ENCODE results near the gene RORB.

The RORB gene

DNA sequence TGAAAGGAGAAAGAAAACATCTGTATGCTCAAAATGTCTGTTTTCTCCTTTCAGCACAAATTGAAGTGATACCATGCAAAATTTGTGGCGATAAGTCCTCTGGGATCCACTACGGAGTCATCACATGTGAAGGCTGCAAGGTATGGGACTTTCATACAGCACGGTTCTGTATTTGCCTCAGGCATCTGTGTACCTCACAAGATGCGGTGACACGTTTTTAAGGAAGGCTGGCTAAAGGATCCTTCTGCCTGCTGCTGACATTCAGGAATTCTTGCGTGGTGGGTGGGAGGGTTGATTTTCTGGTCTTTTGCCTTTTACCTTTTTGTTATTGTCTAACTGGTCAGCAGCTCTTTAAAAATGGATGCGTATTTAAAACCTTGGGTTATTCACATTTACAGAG, 133.1 kb downstream of the RORB start:
- Histone ChIP-seq H3K36me3 (ENCODE audit: control insufficient read depth, insufficient read depth, low read length) (no peaks in the 10 kb centered on the region), H3K9me3 (ENCODE audit: control insufficient read depth, low read length) (no peaks in the 10 kb centered on the region), H3K9ac (ENCODE audit: low read length) (no peak overlapping the region), H3K4me1 (ENCODE audit: control insufficient read depth, insufficient read depth, low read length) (no peaks in the 10 kb centered on the region), H3K27me3 (ENCODE audit: control insufficient read depth, insufficient read depth, low read length) (no peaks in the 10 kb centered on the region), H3K4me3 (ENCODE audit: low read length) (no peak overlapping the region)

DNA sequence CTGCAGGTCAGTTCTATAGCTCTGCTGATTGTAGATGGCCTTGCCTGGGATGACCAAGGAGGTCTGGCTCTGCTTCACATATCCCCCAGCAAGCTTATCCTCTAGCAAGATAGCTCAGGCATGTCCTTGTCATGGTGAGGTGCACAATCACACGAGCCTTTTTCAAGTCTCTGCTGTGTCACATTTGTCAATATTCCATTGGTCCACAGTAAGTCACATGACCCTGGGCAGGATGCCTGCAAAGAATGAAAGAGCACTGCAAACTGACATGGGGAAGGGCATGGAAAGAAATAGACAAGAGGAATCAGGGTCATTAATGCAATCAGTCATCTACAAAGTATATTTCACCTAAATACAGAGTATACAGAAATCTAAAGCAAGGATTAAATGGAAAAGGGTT, 142.0 kb downstream of the RORB start:
- Histone ChIP-seq H3K27me3 (ENCODE audit: control insufficient read depth, insufficient read depth, low read length) (peaks cover 3% of the 10 kb centered on the region), H3K9me3 (ENCODE audit: control insufficient read depth, low read length) (no peaks in the 10 kb centered on the region), H3K4me3 (ENCODE audit: low read length) (no peak overlapping the region), H3K4me1 (ENCODE audit: control insufficient read depth, insufficient read depth, low read length) (no peaks in the 10 kb centered on the region), H3K36me3 (ENCODE audit: control insufficient read depth, insufficient read depth, low read length) (no peaks in the 10 kb centered on the region), H3K9ac (ENCODE audit: low read length) (no peak overlapping the region)

DNA sequence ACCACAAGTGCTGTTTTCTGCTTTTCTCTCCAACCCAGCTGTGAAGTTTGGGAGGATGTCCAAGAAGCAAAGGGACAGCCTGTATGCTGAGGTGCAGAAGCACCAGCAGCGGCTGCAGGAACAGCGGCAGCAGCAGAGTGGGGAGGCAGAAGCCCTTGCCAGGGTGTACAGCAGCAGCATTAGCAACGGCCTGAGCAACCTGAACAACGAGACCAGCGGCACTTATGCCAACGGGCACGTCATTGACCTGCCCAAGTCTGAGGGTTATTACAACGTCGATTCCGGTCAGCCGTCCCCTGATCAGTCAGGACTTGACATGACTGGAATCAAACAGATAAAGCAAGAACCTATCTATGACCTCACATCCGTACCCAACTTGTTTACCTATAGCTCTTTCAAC, 145.2 kb downstream of the RORB start:
- H3K36me3 ChIP-seq (ENCODE audit: control insufficient read depth, insufficient read depth, low read length) = no peaks in the 10 kb centered on the region
- no peak overlapping the region for H3K4me3 ChIP-seq (ENCODE audit: low read length)
- H3K9ac ChIP-seq (ENCODE audit: low read length) = no peak overlapping the region
- no peaks in the 10 kb centered on the region for H3K9me3 ChIP-seq (ENCODE audit: control insufficient read depth, low read length)
- peaks cover 3% of the 10 kb centered on the region for H3K27me3 ChIP-seq (ENCODE audit: control insufficient read depth, insufficient read depth, low read length)
- no peaks in the 10 kb centered on the region for H3K4me1 ChIP-seq (ENCODE audit: control insufficient read depth, insufficient read depth, low read length)

DNA sequence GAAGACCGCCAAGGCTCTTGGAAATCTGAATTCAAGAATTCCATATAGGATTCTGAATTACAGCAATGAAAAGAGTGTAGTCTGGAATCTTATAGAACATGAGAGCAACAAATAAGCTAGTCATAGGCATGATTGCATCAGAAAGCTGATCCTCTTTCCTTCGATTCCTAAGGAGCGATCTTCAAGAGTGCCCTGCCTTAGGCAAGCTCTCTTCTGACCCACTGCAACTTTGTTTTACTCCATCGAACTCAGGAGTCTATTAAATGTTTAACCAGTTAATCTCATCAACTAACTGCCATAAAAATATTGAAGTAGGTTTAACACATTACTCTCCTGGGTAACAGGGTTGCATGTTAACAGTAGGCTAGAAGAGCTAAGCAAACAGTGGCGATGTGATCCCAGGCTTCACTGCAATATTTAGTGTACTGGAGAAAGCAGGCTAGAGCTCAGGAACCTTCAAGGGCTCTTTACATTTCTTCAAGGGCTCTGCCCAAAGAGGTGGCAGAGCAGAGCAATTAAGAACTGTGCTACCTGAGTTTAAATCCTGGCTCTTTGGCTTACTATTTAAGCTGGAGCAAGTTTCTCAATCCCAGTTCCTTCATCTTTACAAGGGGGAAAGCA, 146.3 kb downstream of the RORB start:
- H3K27me3 ChIP-seq (ENCODE audit: control insufficient read depth, insufficient read depth, low read length) = peaks cover 3% of the 10 kb centered on the region
- no peak overlapping the region for H3K4me3 ChIP-seq (ENCODE audit: low read length)

DNA sequence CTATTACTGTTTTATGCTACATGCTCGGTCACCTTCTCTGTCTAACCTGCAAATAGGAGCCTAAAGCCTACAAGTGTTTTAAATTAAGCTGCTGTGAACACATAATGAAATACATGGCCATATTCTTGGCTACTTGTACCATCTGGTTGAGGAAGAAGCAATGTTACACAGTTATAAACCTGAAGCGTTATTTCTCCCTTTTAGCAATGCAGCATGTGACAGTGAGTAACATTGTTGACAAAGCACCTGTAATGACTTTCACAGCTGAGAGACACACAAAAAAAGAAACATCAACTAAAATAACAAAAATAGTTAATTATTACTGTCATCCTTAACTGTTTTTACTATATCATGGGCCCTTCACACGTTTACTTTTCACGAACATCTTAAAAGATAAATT, 146.9 kb downstream of the RORB start:
- no peak overlapping the region for H3K9ac ChIP-seq (ENCODE audit: low read length)

More for the DNA sequence above, 146.3 kb downstream of the RORB start:
- Histone ChIP-seq H3K9ac (ENCODE audit: low read length) (no peak overlapping the region), H3K9me3 (ENCODE audit: control insufficient read depth, low read length) (no peaks in the 10 kb centered on the region), H3K36me3 (ENCODE audit: control insufficient read depth, insufficient read depth, low read length) (no peaks in the 10 kb centered on the region), H3K4me1 (ENCODE audit: control insufficient read depth, insufficient read depth, low read length) (no peaks in the 10 kb centered on the region)

DNA sequence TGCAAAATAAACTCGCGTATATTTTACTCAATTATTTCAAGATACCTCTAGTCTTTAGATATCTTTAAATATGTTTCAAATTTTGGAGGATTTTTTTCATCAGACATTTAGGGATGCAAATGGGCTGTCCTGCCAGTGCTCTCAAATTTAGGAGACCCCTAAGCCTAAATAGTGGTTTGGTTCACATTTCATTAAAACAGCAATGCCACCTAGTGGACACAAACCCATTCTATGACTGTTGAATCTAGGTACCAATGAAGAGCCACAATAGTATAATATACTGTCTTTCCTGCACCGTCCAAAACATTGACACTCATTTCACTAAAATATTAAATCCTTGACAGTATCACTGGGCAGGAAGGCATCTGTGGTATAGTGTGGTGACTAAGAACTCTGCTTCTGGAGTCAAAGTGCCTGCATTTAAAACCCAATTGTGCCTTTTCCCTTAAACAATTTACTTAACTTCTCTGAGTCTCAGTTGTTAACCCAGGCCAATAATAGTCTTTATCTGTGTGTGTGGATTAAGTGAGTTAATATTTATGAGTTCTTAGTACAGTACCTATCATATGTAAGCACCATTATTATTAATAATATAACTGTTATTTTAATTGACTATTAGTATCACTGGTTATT, 148.0 kb downstream of the RORB start:
- H3K4me3 ChIP-seq (ENCODE audit: low read length) = no peak overlapping the region
- no peaks in the 10 kb centered on the region for H3K27me3 ChIP-seq (ENCODE audit: control insufficient read depth, insufficient read depth, low read length)
- no peaks in the 10 kb centered on the region for H3K36me3 ChIP-seq (ENCODE audit: control insufficient read depth, insufficient read depth, low read length)
- no peaks in the 10 kb centered on the region for H3K4me1 ChIP-seq (ENCODE audit: control insufficient read depth, insufficient read depth, low read length)
- no peak overlapping the region for H3K9ac ChIP-seq (ENCODE audit: low read length)
- no peaks in the 10 kb centered on the region for H3K9me3 ChIP-seq (ENCODE audit: control insufficient read depth, low read length)

More for the DNA sequence above, 146.9 kb downstream of the RORB start:
- no peak overlapping the region for H3K4me3 ChIP-seq (ENCODE audit: low read length)
- peaks cover 1% of the 10 kb centered on the region for H3K27me3 ChIP-seq (ENCODE audit: control insufficient read depth, insufficient read depth, low read length)
- H3K4me1 ChIP-seq (ENCODE audit: control insufficient read depth, insufficient read depth, low read length) = no peaks in the 10 kb centered on the region
- H3K36me3 ChIP-seq (ENCODE audit: control insufficient read depth, insufficient read depth, low read length) = no peaks in the 10 kb centered on the region
- no peaks in the 10 kb centered on the region for H3K9me3 ChIP-seq (ENCODE audit: control insufficient read depth, low read length)

DNA sequence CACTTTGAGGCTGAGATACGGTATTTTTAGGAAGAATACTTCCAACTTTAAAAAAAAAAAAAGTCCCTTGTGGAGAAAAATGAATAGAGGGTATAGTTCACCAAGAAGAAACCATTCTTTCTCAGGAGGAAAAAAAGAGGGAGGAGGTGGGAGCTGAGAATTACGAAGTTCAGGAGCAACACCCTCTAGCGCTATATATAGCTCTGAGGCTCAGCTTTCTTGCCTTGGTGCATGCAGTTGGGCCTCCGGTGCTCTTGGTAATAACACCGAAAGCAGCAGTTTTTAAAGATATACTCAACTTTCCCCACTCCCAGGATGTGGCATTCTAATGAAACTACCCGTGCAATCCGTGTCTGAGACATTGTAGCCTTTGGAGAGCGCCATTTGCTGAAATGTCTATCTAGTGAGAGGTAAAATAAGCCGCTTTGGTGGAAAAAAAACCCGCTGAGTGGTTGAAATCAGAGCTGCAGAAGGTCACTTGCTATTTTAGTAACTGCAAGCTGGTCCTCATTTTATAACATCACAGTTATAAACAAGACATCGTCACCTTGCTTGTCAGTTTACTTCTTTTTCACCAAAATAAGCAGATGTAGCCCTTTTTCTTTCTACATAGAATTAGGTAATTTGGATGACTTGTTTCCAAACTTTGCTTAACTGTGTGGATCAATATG, 156.4 kb downstream of the RORB start:
- H3K4me1 ChIP-seq (ENCODE audit: control insufficient read depth, insufficient read depth, low read length) = no peaks in the 10 kb centered on the region
- H3K36me3 ChIP-seq (ENCODE audit: control insufficient read depth, insufficient read depth, low read length) = no peaks in the 10 kb centered on the region
- no peaks in the 10 kb centered on the region for H3K27me3 ChIP-seq (ENCODE audit: control insufficient read depth, insufficient read depth, low read length)
- H3K9ac ChIP-seq (ENCODE audit: low read length) = no peak overlapping the region
- no peak overlapping the region for H3K4me3 ChIP-seq (ENCODE audit: low read length)
- H3K9me3 ChIP-seq (ENCODE audit: control insufficient read depth, low read length) = no peaks in the 10 kb centered on the region

DNA sequence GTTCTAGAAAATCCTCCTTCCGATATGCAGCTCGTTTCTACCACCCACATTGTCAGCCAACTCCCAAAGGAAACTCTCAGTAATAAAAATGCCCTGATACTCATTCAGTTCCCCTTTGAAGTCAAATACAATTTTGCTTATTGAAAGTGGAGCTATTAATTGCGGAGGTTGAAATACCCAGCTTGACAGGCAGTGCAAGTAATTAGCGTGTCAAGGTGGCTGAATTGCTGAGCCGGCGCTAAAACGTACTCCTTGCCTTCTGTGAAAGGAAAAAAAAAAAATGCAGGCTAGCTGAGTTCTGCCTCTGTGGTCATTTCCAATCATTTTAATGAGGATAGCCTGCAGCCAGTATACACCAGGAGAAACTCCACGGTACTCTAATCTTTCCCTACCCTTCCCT, 165.5 kb downstream of the RORB start:
- H3K27me3 ChIP-seq (ENCODE audit: control insufficient read depth, insufficient read depth, low read length) = no peaks in the 10 kb centered on the region
- no peak overlapping the region for H3K9ac ChIP-seq (ENCODE audit: low read length)
- no peak overlapping the region for H3K4me3 ChIP-seq (ENCODE audit: low read length)
- H3K4me1 ChIP-seq (ENCODE audit: control insufficient read depth, insufficient read depth, low read length) = no peaks in the 10 kb centered on the region
- no peaks in the 10 kb centered on the region for H3K36me3 ChIP-seq (ENCODE audit: control insufficient read depth, insufficient read depth, low read length)
- H3K9me3 ChIP-seq (ENCODE audit: control insufficient read depth, low read length) = no peaks in the 10 kb centered on the region

DNA sequence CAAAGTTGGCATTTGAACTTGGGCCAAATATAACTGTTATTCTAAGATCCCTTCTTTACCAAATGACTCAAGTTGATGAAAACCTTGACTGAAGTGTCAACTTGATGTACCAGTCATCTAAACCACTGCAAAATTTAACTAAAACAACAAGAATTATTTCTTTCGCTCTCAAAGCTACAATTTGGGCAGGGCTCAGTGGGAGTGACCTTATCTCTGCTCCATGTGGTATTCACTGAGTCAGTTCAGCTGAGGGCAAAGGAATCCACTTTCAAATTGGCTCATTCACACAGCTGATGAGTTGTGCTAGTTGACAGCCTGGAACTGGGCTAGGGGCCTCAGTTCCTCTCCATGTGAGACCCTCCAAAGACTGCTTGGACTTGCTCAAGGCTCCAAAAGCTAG, 166.3 kb downstream of the RORB start:
- H3K4me3 ChIP-seq (ENCODE audit: low read length) = no peak overlapping the region

DNA sequence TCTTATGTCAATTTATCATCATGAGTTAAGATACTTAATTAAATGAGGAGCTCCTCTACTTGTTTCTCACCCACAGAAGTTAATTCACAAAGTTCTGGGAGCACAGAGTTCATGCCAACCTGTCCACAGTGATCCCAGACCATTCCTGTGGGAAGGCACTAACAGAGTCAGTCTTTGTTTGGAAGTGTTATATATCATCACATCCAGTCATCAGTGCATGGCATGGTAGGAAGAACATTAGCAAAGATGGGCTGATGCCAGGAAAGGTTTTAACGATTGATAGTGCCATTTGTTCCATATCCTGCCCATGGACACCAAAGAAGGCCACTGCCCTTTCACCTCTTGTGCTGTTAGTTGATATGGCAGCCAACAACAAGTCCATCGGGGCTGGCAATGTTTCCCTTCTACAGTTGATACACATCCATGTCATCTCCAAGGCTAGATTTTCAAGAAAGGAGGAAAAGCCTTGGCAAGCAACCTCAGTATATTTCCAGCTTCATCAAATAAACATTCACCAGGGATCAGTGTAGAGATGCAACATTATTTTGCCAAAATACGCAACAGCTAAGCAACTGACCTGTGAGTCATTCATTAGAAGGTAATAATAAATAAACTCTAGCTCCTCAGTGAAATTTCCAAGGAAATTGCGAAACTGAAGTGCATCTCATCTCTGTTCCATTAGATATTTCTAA, 169.6 kb downstream of the RORB start:
- no peaks in the 10 kb centered on the region for H3K27me3 ChIP-seq (ENCODE audit: control insufficient read depth, insufficient read depth, low read length)
- H3K4me1 ChIP-seq (ENCODE audit: control insufficient read depth, insufficient read depth, low read length) = no peaks in the 10 kb centered on the region

More for the DNA sequence above, 166.3 kb downstream of the RORB start:
- Histone ChIP-seq H3K9me3 (ENCODE audit: control insufficient read depth, low read length) (no peaks in the 10 kb centered on the region), H3K27me3 (ENCODE audit: control insufficient read depth, insufficient read depth, low read length) (no peaks in the 10 kb centered on the region), H3K36me3 (ENCODE audit: control insufficient read depth, insufficient read depth, low read length) (no peaks in the 10 kb centered on the region), H3K4me1 (ENCODE audit: control insufficient read depth, insufficient read depth, low read length) (no peaks in the 10 kb centered on the region), H3K9ac (ENCODE audit: low read length) (no peak overlapping the region)

DNA sequence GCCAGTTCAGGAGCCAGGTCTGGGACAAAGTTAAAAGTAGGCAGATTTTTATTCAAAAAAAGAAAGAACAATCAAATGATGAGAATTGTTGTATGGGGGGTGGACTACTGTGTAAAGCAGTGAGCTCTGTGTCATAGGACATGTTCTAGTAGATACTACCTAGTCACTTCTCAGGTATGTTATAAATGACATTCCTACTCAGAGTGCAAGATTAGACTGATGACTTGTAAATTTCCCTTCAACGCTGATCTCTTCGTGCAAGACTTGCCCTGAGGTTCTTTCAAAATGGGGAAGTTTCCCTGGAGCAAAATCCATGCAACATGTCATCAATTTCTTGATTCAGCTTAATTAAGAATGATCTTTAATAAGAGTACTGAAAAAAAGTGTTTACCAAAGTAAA, 175.1 kb downstream of the RORB start:
- Histone ChIP-seq H3K4me1 (ENCODE audit: control insufficient read depth, insufficient read depth, low read length) (no peaks in the 10 kb centered on the region), H3K9me3 (ENCODE audit: control insufficient read depth, low read length) (no peaks in the 10 kb centered on the region), H3K9ac (ENCODE audit: low read length) (no peak overlapping the region), H3K36me3 (ENCODE audit: control insufficient read depth, insufficient read depth, low read length) (no peaks in the 10 kb centered on the region), H3K4me3 (ENCODE audit: low read length) (no peak overlapping the region), H3K27me3 (ENCODE audit: control insufficient read depth, insufficient read depth, low read length) (no peaks in the 10 kb centered on the region)

More for the DNA sequence above, 169.6 kb downstream of the RORB start:
- Histone ChIP-seq H3K9ac (ENCODE audit: low read length) (no peak overlapping the region), H3K9me3 (ENCODE audit: control insufficient read depth, low read length) (no peaks in the 10 kb centered on the region), H3K36me3 (ENCODE audit: control insufficient read depth, insufficient read depth, low read length) (no peaks in the 10 kb centered on the region), H3K4me3 (ENCODE audit: low read length) (no peak overlapping the region)

DNA sequence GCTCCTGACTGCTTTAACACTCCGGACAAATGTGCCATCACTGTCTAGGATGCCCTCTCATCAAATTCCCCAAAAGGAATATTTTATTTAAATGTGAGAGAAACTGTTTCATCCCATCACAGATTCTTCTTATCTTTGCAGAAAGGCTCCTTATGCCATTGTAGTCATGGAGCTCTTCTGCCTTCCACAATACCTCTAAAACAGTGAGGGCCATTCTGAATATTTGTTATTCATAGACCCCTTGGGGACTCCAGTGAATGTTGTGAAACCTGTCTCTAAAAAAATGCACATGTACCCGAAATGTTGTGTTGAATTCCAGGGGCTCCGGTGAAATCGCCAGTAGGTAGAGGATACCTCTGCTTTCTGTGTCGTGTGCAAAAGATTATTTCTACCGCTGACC, 176.9 kb downstream of the RORB start:
- no peak overlapping the region for H3K4me3 ChIP-seq (ENCODE audit: low read length)
- no peak overlapping the region for H3K9ac ChIP-seq (ENCODE audit: low read length)
- no peaks in the 10 kb centered on the region for H3K36me3 ChIP-seq (ENCODE audit: control insufficient read depth, insufficient read depth, low read length)
- no peaks in the 10 kb centered on the region for H3K27me3 ChIP-seq (ENCODE audit: control insufficient read depth, insufficient read depth, low read length)
- H3K4me1 ChIP-seq (ENCODE audit: control insufficient read depth, insufficient read depth, low read length) = no peaks in the 10 kb centered on the region
- H3K9me3 ChIP-seq (ENCODE audit: control insufficient read depth, low read length) = no peaks in the 10 kb centered on the region
